Smooth muscle cell (in vitro differentiated cells): ENCODE measurements around the gene KIZ. TPM values are rescaled to one million over a fixed set of nuclear protein-coding genes. Genes with fewer than 3 reads are reported as not detected.

ENCODE experiments used
- DNase-seq: peaks from one replicate; lab custom pipeline; 2025; ENCODE audit not compliant: unreplicated experiment; lab: John Stamatoyannopoulos, UW
- H2AFZ ChIP-seq: fragments of 200-600 bp; sonication (generic); 2 replicates; pipeline ENCODE4 v1.6.0; 2016; ENCODE audit warnings: antibody characterized with exemption, low read depth, mild to moderate bottlenecking
- H3F3A ChIP-seq: fragments of 200-600 bp; sonication (generic); 2 replicates; pipeline ENCODE4 v1.6.0; 2017; ENCODE audit warnings: antibody characterized with exemption, low read depth
- H3K27ac ChIP-seq: fragments of 200-600 bp; sonication (generic); 2 replicates; pipeline ENCODE4 v1.5.1; 2016; ENCODE audit warnings: low read depth, mild to moderate bottlenecking
- H3K27me3 ChIP-seq: fragments of 200-600 bp; sonication (generic); 2 replicates; pipeline ENCODE4 v1.6.1; 2016; ENCODE audit warnings: low read depth, mild to moderate bottlenecking
- H3K36me3 ChIP-seq: fragments of 200-600 bp; sonication (generic); 2 replicates; pipeline ENCODE4 v1.5.1; 2016; ENCODE audit warnings: low read depth
- H3K4me1 ChIP-seq: fragments of 200-600 bp; sonication (generic); 2 replicates; pipeline ENCODE4 v1.5.1; 2016; ENCODE audit warnings: low read depth
- H3K4me2 ChIP-seq: fragments of 200-600 bp; sonication (generic); 2 replicates; pipeline ENCODE4 v1.6.0; 2016; ENCODE audit warnings: mild to moderate bottlenecking
- H3K4me3 ChIP-seq: fragments of 200-600 bp; sonication (generic); 2 replicates; pipeline ENCODE4 v1.5.1; 2016; ENCODE audit warnings: mild to moderate bottlenecking
- H3K79me2 ChIP-seq: fragments of 200-600 bp; sonication (generic); 2 replicates; pipeline ENCODE4 v1.6.0; 2016; ENCODE audit warnings: low read depth, mild to moderate bottlenecking
- H3K9ac ChIP-seq: fragments of 200-600 bp; sonication (generic); 2 replicates; pipeline ENCODE4 v1.6.0; 2016; ENCODE audit warnings: low read depth
- H3K9me3 ChIP-seq: fragments of 200-600 bp; sonication (generic); replicated peaks from 2 replicates; pipeline ENCODE4 v1.5.1; 2016; ENCODE audit warnings: low read depth
- H4K20me1 ChIP-seq: fragments of 200-600 bp; sonication (generic); 2 replicates; pipeline ENCODE4 v1.6.0; 2016; ENCODE audit warnings: low read depth
- WGBS: methylation state at CpG from one replicate; pipeline ENCODE4 v1.1.7; 2016; ENCODE audit warnings: low lambda C conversion rate; 5-methylcytosine and 5-hydroxymethylcytosine counted together
- polyA plus RNA-seq: library from polyadenylated mRNA; unstranded; fragments of >200 nt; fragmentation: Nextera tagmentation; extraction: Ambion mirVana; gene quantifications from 2 replicates; pipeline ENCODE4 v1.2.1, GENCODE V29; 2016
- total RNA-seq: library from RNA; depleted of rRNA; stranded (reverse); fragments of >200 nt; gene quantifications from 2 replicates; pipeline ENCODE4 v1.2.3, GENCODE V29; 2014
- TF ChIP-seq, protein P1 (sequence below): fragments of 200-600 bp; sonication (generic); IDR thresholded peaks from 2 replicates; pipeline ENCODE4 v1.5.1; 2017; ENCODE audit warnings: borderline replicate concordance, mild to moderate bottlenecking, antibody characterized with exemption; ENCODE audit not compliant: insufficient read depth, poor library complexity, severe bottlenecking

KIZ gene
- total and polyA plus RNA-seq, 2 experiments from 2014 or later = 19.2 to 20.9 TPM

DNA sequence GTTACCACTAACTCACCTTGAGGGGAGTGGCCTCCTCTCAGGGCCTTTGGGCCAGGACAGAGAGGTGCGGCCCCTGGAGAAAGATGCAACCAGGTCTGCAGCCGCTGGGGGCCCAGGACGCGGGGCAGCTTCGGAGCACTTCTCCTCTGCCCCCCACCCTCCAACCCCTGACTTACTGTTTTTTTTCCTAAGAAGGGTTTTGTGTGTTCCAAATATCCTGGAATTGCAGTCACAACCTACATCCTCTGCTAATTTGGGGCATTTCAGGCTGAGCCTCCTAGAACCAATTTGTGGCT is 21.5 kb upstream of the KIZ start:
- Histone ChIP-seq H3K9me3 (no peaks in the 10 kb centered on the region), H3K27ac (no peak overlapping the region), H3K4me1 (peaks cover 48% of the 10 kb centered on the region), H2AFZ (no peak overlapping the region), H3K27me3 (peaks cover 100% of the 10 kb centered on the region), H3F3A (no peaks in the 10 kb centered on the region), H3K36me3 (no peaks in the 10 kb centered on the region), H3K4me2 (no peak overlapping the region), H3K4me3 (no peak overlapping the region), H3K9ac (no peak overlapping the region), H3K79me2 (no peaks in the 10 kb centered on the region), H4K20me1 (no peaks in the 10 kb centered on the region)
- TF ChIP-seq, protein P1, sequence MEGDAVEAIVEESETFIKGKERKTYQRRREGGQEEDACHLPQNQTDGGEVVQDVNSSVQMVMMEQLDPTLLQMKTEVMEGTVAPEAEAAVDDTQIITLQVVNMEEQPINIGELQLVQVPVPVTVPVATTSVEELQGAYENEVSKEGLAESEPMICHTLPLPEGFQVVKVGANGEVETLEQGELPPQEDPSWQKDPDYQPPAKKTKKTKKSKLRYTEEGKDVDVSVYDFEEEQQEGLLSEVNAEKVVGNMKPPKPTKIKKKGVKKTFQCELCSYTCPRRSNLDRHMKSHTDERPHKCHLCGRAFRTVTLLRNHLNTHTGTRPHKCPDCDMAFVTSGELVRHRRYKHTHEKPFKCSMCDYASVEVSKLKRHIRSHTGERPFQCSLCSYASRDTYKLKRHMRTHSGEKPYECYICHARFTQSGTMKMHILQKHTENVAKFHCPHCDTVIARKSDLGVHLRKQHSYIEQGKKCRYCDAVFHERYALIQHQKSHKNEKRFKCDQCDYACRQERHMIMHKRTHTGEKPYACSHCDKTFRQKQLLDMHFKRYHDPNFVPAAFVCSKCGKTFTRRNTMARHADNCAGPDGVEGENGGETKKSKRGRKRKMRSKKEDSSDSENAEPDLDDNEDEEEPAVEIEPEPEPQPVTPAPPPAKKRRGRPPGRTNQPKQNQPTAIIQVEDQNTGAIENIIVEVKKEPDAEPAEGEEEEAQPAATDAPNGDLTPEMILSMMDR = no peak
- DNase-seq = no peak
- WGBS = 7% methylated on average over 5 of the region's 5 CpGs

- no peak overlapping the region for H3K4me2 ChIP-seq
- TF ChIP-seq, protein P1 = no peak
These were observed 21.0 kb upstream of the KIZ start for GRCh38 chr20:21104921-21105320.

GRCh38 chr20:21105429-21106170 is 20.3 kb upstream of the KIZ start:
- Histone ChIP-seq H3K27ac (no peak overlapping the region), H3K4me2 (peak overlapping the region; percentile 80), H3K27me3 (peaks cover 99% of the 10 kb centered on the region), H4K20me1 (no peaks in the 10 kb centered on the region), H3K4me1 (peaks cover 38% of the 10 kb centered on the region), H3K4me3 (peak overlapping the region; percentile 29), H3F3A (no peaks in the 10 kb centered on the region), H3K9me3 (no peaks in the 10 kb centered on the region), H3K36me3 (no peaks in the 10 kb centered on the region), H3K79me2 (no peaks in the 10 kb centered on the region), H2AFZ (peak overlapping the region; percentile 37), H3K9ac (no peak overlapping the region)
- WGBS = 1% methylated on average over 44 of the region's 50 CpGs
- DNase-seq = no peak
- TF ChIP-seq, protein P1 = no peak

More at GRCh38 chr20:21104921-21105320, 21.0 kb upstream of the KIZ start:
- H3K4me1 ChIP-seq = peaks cover 45% of the 10 kb centered on the region
- H2AFZ ChIP-seq = no peak overlapping the region
- no peaks in the 10 kb centered on the region for H3K36me3 ChIP-seq
- no peaks in the 10 kb centered on the region for H4K20me1 ChIP-seq
- H3F3A ChIP-seq = no peaks in the 10 kb centered on the region
- peaks cover 99% of the 10 kb centered on the region for H3K27me3 ChIP-seq
- H3K9ac ChIP-seq = no peak overlapping the region
- no peak overlapping the region for H3K27ac ChIP-seq
- no peaks in the 10 kb centered on the region for H3K79me2 ChIP-seq
- H3K9me3 ChIP-seq = no peaks in the 10 kb centered on the region
- no peak for DNase-seq
- H3K4me3 ChIP-seq = no peak overlapping the region
- 9% methylated on average over 16 of the region's 16 CpGs for WGBS
